Esophagus muscularis mucosa (tissue), 4 donors: Measurements from ENCODE around the gene TASOR2. TPM values are rescaled to one million over a fixed set of nuclear protein-coding genes. Genes with fewer than 3 reads are reported as not detected.
A peak's percentile ranks its signal among the peaks of the same experiment; 100 is the strongest.

Source experiments
- DNase-seq: peaks from one replicate; pipeline ENCODE4 v3.0.0-alpha.2; 2017; ENCODE audit errors: extremely low spot score
- H3K27ac ChIP-seq, 4 donors: fragments of 200-600 bp; sonication (generic); replicated peaks in 1 of 4; 1 replicate in 3 of 4; 2 replicates in 1 of 4; pipeline ENCODE4 v1.5.1; 2016 to 2019; ENCODE audit warnings: mild to moderate bottlenecking in 1 of 4
- H3K27me3 ChIP-seq, 4 donors: fragments of 200-600 bp; sonication (generic); one replicate each; pipeline versions ENCODE4 v1.5.1 to v1.6.0; 2016 to 2019
- H3K36me3 ChIP-seq, 4 donors: fragments of 200-600 bp; sonication (generic); one replicate each; pipeline ENCODE4 v1.5.1; 2016 to 2019
- H3K4me1 ChIP-seq, 4 donors: fragments of 200-600 bp; sonication (generic); one replicate each; pipeline ENCODE4 v1.5.1; 2016 to 2019
- H3K4me3 ChIP-seq, 4 donors: fragments of 200-600 bp; sonication (generic); 1 replicate in 2 of 4; 2 replicates in 2 of 4; pipeline ENCODE4 v1.5.1; 2016 to 2019; ENCODE audit warnings: mild to moderate bottlenecking in 4 of 4, moderate library complexity in 1 of 4
- H3K9me3 ChIP-seq, 4 donors: fragments of 200-600 bp; sonication (generic); 1 replicate in 3 of 4; 2 replicates in 1 of 4; pipeline ENCODE4 v1.5.1; 2016 to 2019
- CTCF ChIP-seq, 3 experiments: fragments of 200-600 bp in 2 of 3; fragments of 450-650 bp in 1 of 3; sonication (generic) in 2 of 3; IDR thresholded peaks; one replicate each; pipeline ENCODE4 v1.5.1; 2017 to 2019; ENCODE audit warnings: antibody characterized with exemption in 3 of 3, mild to moderate bottlenecking in 2 of 3, moderate library complexity in 1 of 3
- EP300 ChIP-seq: sonication (generic); formaldehyde crosslinking; IDR thresholded peaks from one replicate; pipeline ENCODE4 v1.6.1; 2017; ENCODE audit warnings: antibody characterized with exemption
- POLR2A ChIP-seq: fragments of 450-650 bp; IDR thresholded peaks from one replicate; pipeline ENCODE4 v1.6.1; 2017; ENCODE audit warnings: antibody characterized with exemption, moderate library complexity, mild to moderate bottlenecking, low read depth
- POLR2AphosphoS5 ChIP-seq, 2 donors: sonication (generic); formaldehyde crosslinking; IDR thresholded peaks; one replicate each; pipeline ENCODE4 v1.6.1; 2017; ENCODE audit warnings: antibody characterized with exemption in 2 of 2
- WGBS: methylation state at CpG from one replicate; pipeline ENCODE4 v1.1.5; 2018; 5-methylcytosine and 5-hydroxymethylcytosine counted together
- intact Hi-C: fragments of 100-400 bp; cut with DNase I; formaldehyde crosslinking; loops from one replicate; pipeline ENCODE4 v1.15.1; 2023
- total RNA-seq, 4 donors: library from RNA; depleted of rRNA; stranded (reverse); fragments of >200 nt; gene quantifications; one replicate each; pipeline versions ENCODE4 v1.1.0 to v1.2.1, GENCODE V29; 2016

The TASOR2 gene
- total RNA-seq, 4 donors from 2014 or later: 56.9 to 66.3 (median 63.9) TPM

- Histone ChIP-seq H3K9me3 (no peaks in the 10 kb centered on the region), H3K27me3 (no peaks in the 10 kb centered on the region), H3K36me3 (peaks cover 24 to 80% (median 56%) of the 10 kb centered on the region in 4 donors), H3K4me3 (no peak overlapping the region), H3K4me1 (peaks cover 4 to 48% (median 28%) of the 10 kb centered on the region in 4 donors), H3K27ac (peak overlapping the region; percentile 43 to 75 (median 58))
- 64% methylated on average over 11 of the region's 11 CpGs for WGBS
- TF ChIP-seq POLR2A (no peak), POLR2AphosphoS5 (IDR thresholded peaks at IDR 0.05) (peak in 1 of 2 donors; percentile 34)
- intact Hi-C loops: no loop called here
- no peak for DNase-seq
Measured at GRCh38 chr10:5645375-5645774, 39.3 kb upstream of the TASOR2 start.

- H3K36me3 ChIP-seq: peaks cover 21 to 80% (median 56%) of the 10 kb centered on the region in 4 donors
- no peak overlapping the region for H3K4me3 ChIP-seq
- TF ChIP-seq POLR2A (no peak), POLR2AphosphoS5 (IDR thresholded peaks at IDR 0.05) (no peak), EP300 (no peak), CTCF (IDR thresholded peaks at IDR 0.05) (no peak)
- DNase-seq: no peak
- intact Hi-C loops: no loop called here
- no peaks in the 10 kb centered on the region for H3K27me3 ChIP-seq
- WGBS: 79% methylated on average over 18 of the region's 21 CpGs
- H3K4me1 ChIP-seq: peaks cover 4 to 54% (median 32%) of the 10 kb centered on the region in 4 donors
- peak overlapping the region; percentile 43 to 75 (median 58) for H3K27ac ChIP-seq
- no peaks in the 10 kb centered on the region for H3K9me3 ChIP-seq
Measured at GRCh38 chr10:5645944-5646617, 38.6 kb upstream of the TASOR2 start.

- 96% methylated on average over 10 of the region's 11 CpGs for WGBS
Measured at GRCh38 chr10:5647507-5648240, 37.0 kb upstream of the TASOR2 start.

GRCh38 chr10:5648494-5649457, 35.9 kb upstream of the TASOR2 start:
- TF ChIP-seq POLR2AphosphoS5 (IDR thresholded peaks at IDR 0.05) (no peak), EP300 (no peak), CTCF (IDR thresholded peaks at IDR 0.05) (no peak), POLR2A (no peak)
- Histone ChIP-seq H3K9me3 (no peaks in the 10 kb centered on the region), H3K36me3 (peaks cover 14 to 77% (median 51%) of the 10 kb centered on the region in 4 donors), H3K4me3 (no peak overlapping the region), H3K27me3 (no peaks in the 10 kb centered on the region), H3K4me1 (peaks cover 9 to 59% (median 35%) of the 10 kb centered on the region in 4 donors), H3K27ac (no peak overlapping the region)
- WGBS: 90% methylated on average over 43 of the region's 50 CpGs
- intact Hi-C loops: no loop called here
- no peak for DNase-seq

More at GRCh38 chr10:5647507-5648240, 37.0 kb upstream of the TASOR2 start:
- no peak for DNase-seq
- TF ChIP-seq POLR2AphosphoS5 (IDR thresholded peaks at IDR 0.05) (no peak), POLR2A (no peak), EP300 (no peak), CTCF (IDR thresholded peaks at IDR 0.05) (no peak)
- Histone ChIP-seq H3K4me3 (no peak overlapping the region), H3K4me1 (peaks cover 7 to 62% (median 35%) of the 10 kb centered on the region in 4 donors), H3K36me3 (peaks cover 14 to 78% (median 51%) of the 10 kb centered on the region in 4 donors), H3K27ac (no peak overlapping the region), H3K27me3 (no peaks in the 10 kb centered on the region), H3K9me3 (no peaks in the 10 kb centered on the region)
- intact Hi-C loops: no loop called here
